Esophagus muscularis mucosa (tissue), 4 donors: ENCODE data around the gene MACC1. TPM values are rescaled to one million over a fixed set of nuclear protein-coding genes. Genes with fewer than 3 reads are reported as not detected.

Source experiments
- DNase-seq: peaks from one replicate; pipeline ENCODE4 v3.0.0-alpha.2; 2017; ENCODE audit errors: extremely low spot score
- H3K27ac ChIP-seq, 4 donors: fragments of 200-600 bp; sonication (generic); replicated peaks in 1 of 4; 1 replicate in 3 of 4; 2 replicates in 1 of 4; pipeline ENCODE4 v1.5.1; 2016 to 2019; ENCODE audit warnings: mild to moderate bottlenecking in 1 of 4
- H3K27me3 ChIP-seq, 4 donors: fragments of 200-600 bp; sonication (generic); one replicate each; pipeline versions ENCODE4 v1.5.1 to v1.6.0; 2016 to 2019
- H3K36me3 ChIP-seq, 4 donors: fragments of 200-600 bp; sonication (generic); one replicate each; pipeline ENCODE4 v1.5.1; 2016 to 2019
- H3K4me1 ChIP-seq, 4 donors: fragments of 200-600 bp; sonication (generic); one replicate each; pipeline ENCODE4 v1.5.1; 2016 to 2019
- H3K4me3 ChIP-seq, 4 donors: fragments of 200-600 bp; sonication (generic); 1 replicate in 2 of 4; 2 replicates in 2 of 4; pipeline ENCODE4 v1.5.1; 2016 to 2019; ENCODE audit warnings: mild to moderate bottlenecking in 4 of 4, moderate library complexity in 1 of 4
- H3K9me3 ChIP-seq, 4 donors: fragments of 200-600 bp; sonication (generic); 1 replicate in 3 of 4; 2 replicates in 1 of 4; pipeline ENCODE4 v1.5.1; 2016 to 2019
- CTCF ChIP-seq, 3 experiments: fragments of 200-600 bp in 2 of 3; fragments of 450-650 bp in 1 of 3; sonication (generic) in 2 of 3; IDR thresholded peaks; one replicate each; pipeline ENCODE4 v1.5.1; 2017 to 2019; ENCODE audit warnings: antibody characterized with exemption in 3 of 3, mild to moderate bottlenecking in 2 of 3, moderate library complexity in 1 of 3
- EP300 ChIP-seq: sonication (generic); formaldehyde crosslinking; IDR thresholded peaks from one replicate; pipeline ENCODE4 v1.6.1; 2017; ENCODE audit warnings: antibody characterized with exemption
- POLR2A ChIP-seq: fragments of 450-650 bp; IDR thresholded peaks from one replicate; pipeline ENCODE4 v1.6.1; 2017; ENCODE audit warnings: antibody characterized with exemption, moderate library complexity, mild to moderate bottlenecking, low read depth
- POLR2AphosphoS5 ChIP-seq, 2 donors: sonication (generic); formaldehyde crosslinking; IDR thresholded peaks; one replicate each; pipeline ENCODE4 v1.6.1; 2017; ENCODE audit warnings: antibody characterized with exemption in 2 of 2
- WGBS: methylation state at CpG from one replicate; pipeline ENCODE4 v1.1.5; 2018; 5-methylcytosine and 5-hydroxymethylcytosine counted together
- intact Hi-C: fragments of 100-400 bp; cut with DNase I; formaldehyde crosslinking; loops from one replicate; pipeline ENCODE4 v1.15.1; 2023
- total RNA-seq, 4 donors: library from RNA; depleted of rRNA; stranded (reverse); fragments of >200 nt; gene quantifications; one replicate each; pipeline versions ENCODE4 v1.1.0 to v1.2.1, GENCODE V29; 2016

The MACC1 gene
- total RNA-seq, 4 donors from 2014 or later, result under 0.01 to 0.17 (median 0.15) TPM

GRCh38 chr7:20232848-20233247 is 15.7 kb upstream of the MACC1 start:
- intact Hi-C loops, result no loop called here
- Histone ChIP-seq H3K36me3 (no peaks in the 10 kb centered on the region), H3K27ac (no peak overlapping the region), H3K27me3 (no peaks in the 10 kb centered on the region), H3K4me1 (no peaks in the 10 kb centered on the region), H3K4me3 (no peak overlapping the region), H3K9me3 (no peaks in the 10 kb centered on the region)
- WGBS, result 100% methylated on average over 1 of the region's 1 CpG
- no peak for TF ChIP-seq POLR2A
- TF ChIP-seq POLR2AphosphoS5 (IDR thresholded peaks at IDR 0.05), result no peak
- DNase-seq, result no peak

DNA sequence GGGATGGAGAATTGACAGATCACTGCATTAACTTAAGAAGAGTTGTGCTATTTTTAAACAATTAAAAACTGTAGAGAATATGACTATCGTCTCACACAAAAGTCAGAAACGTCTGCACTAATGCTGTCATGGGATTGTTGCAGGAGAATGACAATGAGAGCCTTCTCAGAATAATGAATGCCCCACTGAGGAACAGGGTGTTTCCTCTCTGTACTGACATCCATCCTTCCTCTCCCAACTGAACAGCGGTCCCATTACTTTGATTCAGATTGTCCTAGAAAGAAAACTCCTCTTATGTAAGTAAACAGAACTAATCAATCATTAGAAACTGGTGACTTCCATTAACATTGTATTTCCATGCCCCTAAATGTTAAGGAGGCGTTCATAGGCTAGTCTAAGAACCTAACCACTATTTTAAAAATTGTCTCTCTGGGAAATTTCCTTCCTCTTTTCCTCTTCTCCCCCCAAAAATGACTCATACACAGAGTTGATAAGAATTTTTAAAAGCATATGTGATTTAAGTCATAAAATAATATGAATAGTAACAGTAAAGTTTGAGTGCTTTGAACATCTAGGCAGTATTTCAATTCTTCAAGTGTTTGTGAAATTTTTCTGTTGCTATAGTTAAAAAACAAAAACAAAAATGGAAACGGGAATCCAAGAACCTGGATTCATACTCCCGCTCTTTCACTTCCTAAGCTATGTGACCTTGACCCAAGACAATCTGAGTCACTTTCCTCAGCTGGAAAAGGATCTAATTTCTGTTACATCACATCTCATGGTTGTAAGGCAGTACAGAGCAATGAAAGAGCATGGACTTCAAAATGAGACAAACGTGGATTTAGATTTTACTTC is 12.7 kb upstream of the MACC1 start:
- H3K36me3 ChIP-seq, result no peaks in the 10 kb centered on the region
- TF ChIP-seq POLR2AphosphoS5 (IDR thresholded peaks at IDR 0.05), result no peak
- TF ChIP-seq CTCF (IDR thresholded peaks at IDR 0.05), result no peak
- no peak for TF ChIP-seq EP300
- no peak for TF ChIP-seq POLR2A
- H3K9me3 ChIP-seq, result no peaks in the 10 kb centered on the region
- WGBS, result 55% methylated on average over 7 of the region's 7 CpGs
- H3K4me3 ChIP-seq, result no peak overlapping the region
- intact Hi-C loops, result no loop called here
- no peaks in the 10 kb centered on the region for H3K4me1 ChIP-seq
- no peak for DNase-seq
- no peaks in the 10 kb centered on the region for H3K27me3 ChIP-seq
- H3K27ac ChIP-seq, result no peak overlapping the region

GRCh38 chr7:20229081-20229480 is 11.9 kb upstream of the MACC1 start:
- DNase-seq, result no peak
- H3K36me3 ChIP-seq, result no peaks in the 10 kb centered on the region
- WGBS, result 85% methylated on average over 3 of the region's 3 CpGs
- no peaks in the 10 kb centered on the region for H3K27me3 ChIP-seq
- intact Hi-C loops, result no loop called here
- no peaks in the 10 kb centered on the region for H3K9me3 ChIP-seq
- H3K27ac ChIP-seq, result no peak overlapping the region
- no peak overlapping the region for H3K4me3 ChIP-seq
- H3K4me1 ChIP-seq, result no peaks in the 10 kb centered on the region
- no peak for TF ChIP-seq EP300

GRCh38 chr7:20228654-20229053 is 11.5 kb upstream of the MACC1 start:
- Histone ChIP-seq H3K36me3 (no peaks in the 10 kb centered on the region), H3K27me3 (no peaks in the 10 kb centered on the region), H3K4me1 (no peaks in the 10 kb centered on the region), H3K4me3 (no peak overlapping the region), H3K27ac (no peak overlapping the region), H3K9me3 (no peaks in the 10 kb centered on the region)
- no peak for DNase-seq
- TF ChIP-seq POLR2A (no peak), EP300 (no peak)
- intact Hi-C loops, result no loop called here

GRCh38 chr7:20227291-20227795 is 10.2 kb upstream of the MACC1 start:
- H3K36me3 ChIP-seq, result no peaks in the 10 kb centered on the region
- no peak overlapping the region for H3K4me3 ChIP-seq
- intact Hi-C loops, result no loop called here
- WGBS, result 83% methylated on average over 2 of the region's 2 CpGs
- TF ChIP-seq CTCF (IDR thresholded peaks at IDR 0.05) (no peak), EP300 (no peak)
- H3K9me3 ChIP-seq, result no peaks in the 10 kb centered on the region
- no peak for DNase-seq
- no peak overlapping the region for H3K27ac ChIP-seq
- no peaks in the 10 kb centered on the region for H3K4me1 ChIP-seq
- H3K27me3 ChIP-seq, result no peaks in the 10 kb centered on the region

GRCh38 chr7:20226860-20227259 is 9.7 kb upstream of the MACC1 start:
- H3K4me1 ChIP-seq, result no peaks in the 10 kb centered on the region
- no peak for TF ChIP-seq CTCF (IDR thresholded peaks at IDR 0.05)
- no peak for TF ChIP-seq POLR2AphosphoS5 (IDR thresholded peaks at IDR 0.05)
- no peak for TF ChIP-seq EP300
- no peak for TF ChIP-seq POLR2A
- 65% methylated on average over 1 of the region's 1 CpG for WGBS
- intact Hi-C loops, result no loop called here
- H3K36me3 ChIP-seq, result no peaks in the 10 kb centered on the region
- no peaks in the 10 kb centered on the region for H3K27me3 ChIP-seq
- H3K27ac ChIP-seq, result no peak overlapping the region
- DNase-seq, result no peak
- no peaks in the 10 kb centered on the region for H3K9me3 ChIP-seq
- H3K4me3 ChIP-seq, result no peak overlapping the region
